ENCODE results near the gene CNTFR.

The CNTFR gene

GRCh38 chr9:34507556-34507955 lies 82.0 kb downstream of the CNTFR start:
- no peak for DNase-seq (ENCODE audit: low spot score)

- no peak for DNase-seq (ENCODE audit: low spot score)
These were observed 82.9 kb downstream of the CNTFR start for GRCh38 chr9:34506623-34507022.

GRCh38 chr9:34505370-34506120 lies 84.0 kb downstream of the CNTFR start:
- DNase-seq (ENCODE audit: low spot score): peak; percentile 80

GRCh38 chr9:34503406-34503805 lies 86.1 kb downstream of the CNTFR start:
- no peak for DNase-seq (ENCODE audit: low spot score)

- no peak for DNase-seq (ENCODE audit: low spot score)
These were observed 86.6 kb downstream of the CNTFR start for GRCh38 chr9:34502891-34503290.

GRCh38 chr9:34502471-34502870 lies 87.1 kb downstream of the CNTFR start:
- DNase-seq (ENCODE audit: low spot score): no peak

- no peak for DNase-seq (ENCODE audit: low spot score)
These were observed 87.6 kb downstream of the CNTFR start for GRCh38 chr9:34501889-34502425.

Data from D341Med (cell line).